Stimulated activated naive B cell treated with anti-CD40 and anti-IgM and Interleukin-4, amounts not matched to agents 10 μg/mL and 1 μg/mL and 100 μg/mL, for 72 hours (primary cell): ENCODE measurements around the gene HMG20A.

Experiments
- ATAC-seq, 2 donors: fragments of 150-1000 bp; cut with Tn5 transposase; replicated peaks; 2 replicates each; pipeline ENCODE4 v1.10.0; 2021; ENCODE audit warnings: moderate library complexity in 1 of 2
- DNase-seq: peaks from one replicate; pipeline ENCODE4 v3.0.0; 2021
- H3K27ac Mint-ChIP-seq: one replicate; pipeline ENCODE4 v1.8.0; 2022; ENCODE audit warnings: mild to moderate bottlenecking, mixed read lengths
- H3K27me3 Mint-ChIP-seq, 2 donors: one replicate each; pipeline ENCODE4 v1.8.0; 2022; ENCODE audit warnings: mixed read lengths in 2 of 2
- H3K36me3 Mint-ChIP-seq, 2 donors: one replicate each; pipeline ENCODE4 v1.8.0; 2022; ENCODE audit warnings: mixed read lengths in 2 of 2, mild to moderate bottlenecking in 1 of 2
- H3K4me1 Mint-ChIP-seq, 2 donors: one replicate each; pipeline ENCODE4 v1.8.0; 2022; ENCODE audit warnings: mixed read lengths in 2 of 2, mild to moderate bottlenecking in 1 of 2
- H3K4me3 Mint-ChIP-seq, 2 donors: one replicate each; pipeline ENCODE4 v1.8.0; 2022; ENCODE audit warnings: mild to moderate bottlenecking in 2 of 2, mixed read lengths in 2 of 2, moderate library complexity in 1 of 2
- H3K9me3 Mint-ChIP-seq, 2 donors: one replicate each; pipeline ENCODE4 v1.8.0; 2022; ENCODE audit warnings: mixed read lengths in 2 of 2, mild to moderate bottlenecking in 1 of 2

HMG20A gene

GRCh38 chr15:77527164-77527778 lies 106.6 kb downstream of the HMG20A start:
- Mint-ChIP-seq H3K27me3 (no peaks in the 10 kb centered on the region), H3K4me1 (no peaks in the 10 kb centered on the region), H3K4me3 (no peak overlapping the region), H3K9me3 (no peaks in the 10 kb centered on the region), H3K27ac (no peak overlapping the region), H3K36me3 (peaks cover 0 to 8% of the 10 kb centered on the region in 2 donors)
- no peak for ATAC-seq
- DNase-seq, result no peak

- Mint-ChIP-seq H3K36me3 (peaks cover 0 to 8% of the 10 kb centered on the region in 2 donors), H3K4me3 (no peak overlapping the region), H3K27ac (no peak overlapping the region), H3K27me3 (no peaks in the 10 kb centered on the region), H3K4me1 (no peaks in the 10 kb centered on the region), H3K9me3 (no peaks in the 10 kb centered on the region)
- no peak for DNase-seq
- no peak for ATAC-seq
These were observed 107.1 kb downstream of the HMG20A start for GRCh38 chr15:77527831-77528231.

- Mint-ChIP-seq H3K27me3 (no peaks in the 10 kb centered on the region), H3K4me3 (no peak overlapping the region), H3K27ac (no peak overlapping the region), H3K36me3 (peaks cover 0 to 8% of the 10 kb centered on the region in 2 donors), H3K9me3 (no peaks in the 10 kb centered on the region), H3K4me1 (peaks cover 0 to 1% of the 10 kb centered on the region in 2 donors)
- no peak for ATAC-seq
- no peak for DNase-seq
These were observed 107.7 kb downstream of the HMG20A start for GRCh38 chr15:77528290-77528967.

GRCh38 chr15:77528968-77529319 lies 108.3 kb downstream of the HMG20A start:
- DNase-seq (no peak), ATAC-seq (no peak)
- Mint-ChIP-seq H3K27ac (no peak overlapping the region), H3K4me3 (no peak overlapping the region), H3K27me3 (no peaks in the 10 kb centered on the region), H3K9me3 (no peaks in the 10 kb centered on the region), H3K36me3 (peaks cover 0 to 8% of the 10 kb centered on the region in 2 donors), H3K4me1 (peaks cover 0 to 1% of the 10 kb centered on the region in 2 donors)

- Mint-ChIP-seq H3K9me3 (no peaks in the 10 kb centered on the region), H3K4me3 (no peak overlapping the region), H3K36me3 (peaks cover 0 to 8% of the 10 kb centered on the region in 2 donors), H3K27ac (no peak overlapping the region), H3K27me3 (no peaks in the 10 kb centered on the region), H3K4me1 (peaks cover 0 to 4% of the 10 kb centered on the region in 2 donors)
- ATAC-seq (no peak), DNase-seq (no peak)
These were observed 108.9 kb downstream of the HMG20A start for GRCh38 chr15:77529394-77530159.

GRCh38 chr15:77530576-77530975 lies 109.9 kb downstream of the HMG20A start:
- Mint-ChIP-seq H3K9me3 (no peaks in the 10 kb centered on the region), H3K4me3 (no peak overlapping the region), H3K27ac (peak overlapping the region; percentile 28), H3K27me3 (no peaks in the 10 kb centered on the region), H3K4me1 (peaks cover 4 to 6% of the 10 kb centered on the region in 2 donors), H3K36me3 (peaks cover 0 to 4% of the 10 kb centered on the region in 2 donors)
- ATAC-seq (no peak), DNase-seq (no peak)

- peak overlapping the region; percentile 25 for H3K27ac Mint-ChIP-seq
- H3K36me3 Mint-ChIP-seq, result peaks cover 0 to 4% of the 10 kb centered on the region in 2 donors
- H3K4me1 Mint-ChIP-seq, result peaks cover 10 to 14% of the 10 kb centered on the region in 2 donors
- H3K9me3 Mint-ChIP-seq, result no peaks in the 10 kb centered on the region
- H3K4me3 Mint-ChIP-seq, result no peak overlapping the region
- ATAC-seq (no peak), DNase-seq (no peak)
- H3K27me3 Mint-ChIP-seq, result no peaks in the 10 kb centered on the region
These were observed 110.7 kb downstream of the HMG20A start for GRCh38 chr15:77531191-77532000.

GRCh38 chr15:77532067-77532710 lies 111.5 kb downstream of the HMG20A start:
- H3K4me3 Mint-ChIP-seq, result no peak overlapping the region
- DNase-seq, result no peak
- H3K36me3 Mint-ChIP-seq, result peaks cover 0 to 4% of the 10 kb centered on the region in 2 donors
- ATAC-seq, result no peak
- peak overlapping the region; percentile 6 for H3K27ac Mint-ChIP-seq
- H3K9me3 Mint-ChIP-seq, result no peaks in the 10 kb centered on the region
- H3K4me1 Mint-ChIP-seq, result peaks cover 18 to 22% of the 10 kb centered on the region in 2 donors
- H3K27me3 Mint-ChIP-seq, result no peaks in the 10 kb centered on the region

- H3K36me3 Mint-ChIP-seq, result peaks cover 0 to 4% of the 10 kb centered on the region in 2 donors
These were observed 112.2 kb downstream of the HMG20A start for GRCh38 chr15:77532846-77533245.

GRCh38 chr15:77533578-77534430 lies 113.1 kb downstream of the HMG20A start:
- H3K9me3 Mint-ChIP-seq, result no peaks in the 10 kb centered on the region
- no peak overlapping the region for H3K27ac Mint-ChIP-seq
- no peak overlapping the region for H3K4me3 Mint-ChIP-seq
- ATAC-seq, result no peak
- no peak for DNase-seq
- H3K4me1 Mint-ChIP-seq, result peaks cover 32 to 38% of the 10 kb centered on the region in 2 donors
- no peaks in the 10 kb centered on the region for H3K27me3 Mint-ChIP-seq
- H3K36me3 Mint-ChIP-seq, result peaks cover 1 to 4% of the 10 kb centered on the region in 2 donors

More at GRCh38 chr15:77532846-77533245, 112.2 kb downstream of the HMG20A start:
- Mint-ChIP-seq H3K27ac (no peak overlapping the region), H3K4me1 (peaks cover 24 to 29% of the 10 kb centered on the region in 2 donors), H3K4me3 (no peak overlapping the region), H3K27me3 (no peaks in the 10 kb centered on the region), H3K9me3 (no peaks in the 10 kb centered on the region)
- no peak for DNase-seq
- no peak for ATAC-seq
